H1 (cell line): Measurements from ENCODE around the gene RANBP9. TPM values are rescaled to one million over a fixed set of nuclear protein-coding genes. Genes with fewer than 3 reads are reported as not detected.

Source experiments
- CTCF ChIA-PET: fragments of 300-600 bp; sonication (Branson Sonifier 250); formaldehyde crosslinking; loops from one replicate; lab custom pipeline; 2021; ENCODE audit not compliant: partially characterized antibody; lab: Charles Lee
- POLR2A ChIA-PET: fragments of 300-600 bp; sonication (Branson Sonifier 250); formaldehyde crosslinking; loops from one replicate; lab custom pipeline; 2021; ENCODE audit warnings: inconsistent platforms; ENCODE audit not compliant: partially characterized antibody; lab: Charles Lee
- DNase-seq, 2 experiments: peaks; one replicate each; pipeline versions ENCODE4 v3.0.0 to v3.0.0-alpha.2; 2010 to 2022; ENCODE audit warnings: low spot score in 2 of 2, low read depth in 1 of 2, mixed read lengths in 1 of 2
- FAIRE-seq: peaks from 2 replicates; lab custom pipeline; 2011; peaks lifted over from hg19 to GRCh38; lab: Jason Lieb, UNC
- H2AFZ ChIP-seq: 2 replicates; pipeline ENCODE4 v1.8.1; 2012; ENCODE audit warnings: low read length, inconsistent platforms
- H2AK5ac ChIP-seq: 2 replicates; pipeline ENCODE4 v1.6.1; 2013; ENCODE audit warnings: low read depth, low read length
- H2BK120ac ChIP-seq: replicated peaks from 2 replicates; pipeline ENCODE3; 2013; ENCODE audit warnings: low read depth, low read length, inconsistent platforms
- H2BK12ac ChIP-seq: 2 replicates; pipeline ENCODE4 v1.6.1; 2013; ENCODE audit warnings: low read depth, low read length
- H2BK15ac ChIP-seq: 2 replicates; pipeline ENCODE4 v1.6.1; 2013; ENCODE audit warnings: low read length
- H2BK20ac ChIP-seq: 2 replicates; pipeline ENCODE4 v1.6.1; 2013; ENCODE audit warnings: low read length
- H2BK5ac ChIP-seq: 2 replicates; pipeline ENCODE4 v1.6.1; 2013; ENCODE audit warnings: low read depth, low read length
- H3K14ac ChIP-seq: 2 replicates; pipeline ENCODE4 v1.6.1; 2013; ENCODE audit warnings: inconsistent platforms; ENCODE audit not compliant: insufficient read length
- H3K18ac ChIP-seq: 2 replicates; pipeline ENCODE4 v1.6.1; 2013; ENCODE audit warnings: low read length; ENCODE audit errors: extremely low read depth
- H3K23ac ChIP-seq: 2 replicates; pipeline ENCODE4 v1.6.1; 2013; ENCODE audit warnings: inconsistent platforms; ENCODE audit not compliant: insufficient read length
- H3K23me2 ChIP-seq: 2 replicates; pipeline ENCODE4 v1.6.1; 2013; ENCODE audit warnings: low read depth, low read length
- H3K27ac ChIP-seq: 2 replicates; pipeline ENCODE4 v1.6.1; 2011; ENCODE audit warnings: low read depth, low read length, inconsistent platforms
- H3K27me3 ChIP-seq, 4 experiments: replicated peaks in 1 of 4; 1 replicate in 1 of 4; 2 replicates in 3 of 4; pipeline versions ENCODE4 v1.6.1 to v1.8.1; 2011 to 2013; ENCODE audit warnings: low read length in 3 of 4, mild to moderate bottlenecking in 3 of 4, inconsistent platforms in 2 of 4, mixed read lengths in 2 of 4, moderate library complexity in 1 of 4; ENCODE audit not compliant: control insufficient read depth in 3 of 4, insufficient read depth in 3 of 4; ENCODE audit errors: extremely low read depth in 1 of 4
- H3K36me3 ChIP-seq, 4 experiments: 2 replicates each; pipeline versions ENCODE4 v1.6.1 to v1.8.1; 2011 to 2013; ENCODE audit warnings: mild to moderate bottlenecking in 4 of 4, low read length in 3 of 4, moderate library complexity in 2 of 4, control low read depth in 1 of 4, inconsistent platforms in 1 of 4; ENCODE audit not compliant: insufficient read depth in 4 of 4, control insufficient read depth in 2 of 4
- H3K4ac ChIP-seq: replicated peaks from 2 replicates; pipeline ENCODE3; 2013; ENCODE audit warnings: low read length, low read depth, mixed read lengths, inconsistent platforms; ENCODE audit not compliant: insufficient read length
- H3K4me1 ChIP-seq, 4 experiments: replicated peaks in 1 of 4; 1 replicate in 1 of 4; 2 replicates in 3 of 4; pipeline versions ENCODE4 v1.6.1 to v1.8.1; 2011 to 2013; ENCODE audit warnings: low read length in 3 of 4, inconsistent platforms in 2 of 4, mixed read lengths in 1 of 4; ENCODE audit not compliant: insufficient read depth in 4 of 4, control insufficient read depth in 3 of 4
- H3K4me2 ChIP-seq, 2 experiments: 2 replicates each; pipeline versions ENCODE4 v1.6.1 to v1.8.1; 2011 to 2013; ENCODE audit warnings: low read depth in 2 of 2, low read length in 2 of 2, control low read depth in 1 of 2, inconsistent platforms in 1 of 2, mild to moderate bottlenecking in 1 of 2; ENCODE audit not compliant: insufficient read depth in 1 of 2
- H3K4me3 ChIP-seq, 4 experiments: fragments of 200-600, 300-600 bp in 1 of 4; sonication (generic), shearing (Covaris generic), sonication (Bioruptor Twin) in 1 of 4; 2 replicates each; pipeline versions ENCODE4 v1.5.1 to v1.8.1; 2011 to 2016; ENCODE audit warnings: low read length in 4 of 4, low read depth in 3 of 4, control low read depth in 2 of 4, inconsistent platforms in 2 of 4, mild to moderate bottlenecking in 2 of 4, mixed read lengths in 1 of 4, moderate library complexity in 1 of 4; ENCODE audit not compliant: insufficient read depth in 2 of 4; ENCODE audit errors: extremely low read depth in 1 of 4
- H3K56ac ChIP-seq: replicated peaks from 2 replicates; pipeline ENCODE3; 2013; ENCODE audit warnings: low read depth, mild to moderate bottlenecking, mixed read lengths, low read length, inconsistent platforms; ENCODE audit not compliant: insufficient read length
- H3K79me1 ChIP-seq: 2 replicates; pipeline ENCODE4 v1.6.1; 2013; ENCODE audit warnings: low read depth, low read length, control low read depth
- H3K79me2 ChIP-seq, 2 experiments: 2 replicates each; pipeline versions ENCODE4 v1.6.1 to v1.8.1; 2012 to 2013; ENCODE audit warnings: low read length in 2 of 2, mild to moderate bottlenecking in 2 of 2, inconsistent platforms in 1 of 2; ENCODE audit not compliant: insufficient read depth in 2 of 2, control insufficient read depth in 1 of 2
- H3K9ac ChIP-seq, 4 experiments: replicated peaks in 1 of 4; 1 replicate in 1 of 4; 2 replicates in 3 of 4; pipeline versions ENCODE4 v1.6.1 to v1.8.1; 2011 to 2013; ENCODE audit warnings: low read depth in 3 of 4, low read length in 3 of 4, control low read depth in 2 of 4, mild to moderate bottlenecking in 2 of 4, moderate library complexity in 2 of 4, inconsistent platforms in 1 of 4; ENCODE audit errors: extremely low read depth in 1 of 4
- H3K9me3 ChIP-seq, 2 experiments: 2 replicates each; pipeline versions ENCODE4 v1.6.1 to v1.8.1; 2012 to 2013; ENCODE audit warnings: mild to moderate bottlenecking in 2 of 2, moderate library complexity in 2 of 2, control low read depth in 1 of 2, inconsistent platforms in 1 of 2, low read depth in 1 of 2, low read length in 1 of 2, mixed read lengths in 1 of 2; ENCODE audit not compliant: insufficient read depth in 2 of 2
- H4K20me1 ChIP-seq, 2 experiments: replicated peaks in 1 of 2; 2 replicates each; pipeline versions ENCODE3 to v1.8.1; 2011 to 2013; ENCODE audit warnings: inconsistent platforms in 2 of 2, low read length in 2 of 2, mild to moderate bottlenecking in 1 of 2; ENCODE audit not compliant: insufficient read depth in 2 of 2, control insufficient read depth in 1 of 2
- H4K5ac ChIP-seq: 2 replicates; pipeline ENCODE4 v1.6.1; 2013; ENCODE audit warnings: low read length, low read depth, mixed read lengths, inconsistent platforms; ENCODE audit not compliant: insufficient read length
- H4K8ac ChIP-seq: 2 replicates; pipeline ENCODE4 v1.8.0; 2013; ENCODE audit warnings: mild to moderate bottlenecking, moderate library complexity, low read length, inconsistent platforms; ENCODE audit not compliant: insufficient read depth; ENCODE audit errors: extremely low read depth
- H4K91ac ChIP-seq: replicated peaks from 2 replicates; pipeline ENCODE3; 2013; ENCODE audit warnings: low read length, mixed read lengths, inconsistent platforms; ENCODE audit not compliant: insufficient read length
- ASH2L ChIP-seq: fragments of 200-600, 300-600 bp; sonication (generic); IDR thresholded peaks from one replicate; pipeline ENCODE4 v1.7.1; 2017; ENCODE audit warnings: low read length
- BACH1 ChIP-seq: IDR thresholded peaks from 2 replicates; pipeline ENCODE4 v1.6.1; 2012; ENCODE audit warnings: low read length, improper control_type of control experiment
- JUN ChIP-seq: IDR thresholded peaks from 2 replicates; pipeline ENCODE4 v1.6.1; 2011; ENCODE audit warnings: low read depth, mild to moderate bottlenecking, improper control_type of control experiment, low read length
- KDM5A ChIP-seq: fragments of 200-600 bp; IDR thresholded peaks from 2 replicates; pipeline ENCODE4 v1.7.1; 2012; ENCODE audit warnings: mild to moderate bottlenecking, low read length, inconsistent platforms, mixed read lengths
- MAFK ChIP-seq: IDR thresholded peaks from 2 replicates; pipeline ENCODE4 v1.6.1; 2012; ENCODE audit warnings: low read depth, mild to moderate bottlenecking, improper control_type of control experiment, low read length
- PHF8 ChIP-seq: fragments of 200-600 bp; sonication (generic); conservative IDR thresholded peaks from 2 replicates; pipeline ENCODE4 v1.7.1; 2012; ENCODE audit warnings: low read depth, mild to moderate bottlenecking, inconsistent platforms, low read length, moderate library complexity
- POLR2A ChIP-seq, 2 experiments: IDR thresholded peaks; 1 replicate in 1 of 2; 2 replicates in 1 of 2; pipeline ENCODE4 v1.6.1; 2011; ENCODE audit warnings: low read depth in 2 of 2, low read length in 2 of 2, mild to moderate bottlenecking in 2 of 2; ENCODE audit errors: control extremely low read depth in 1 of 2
- RBBP5 ChIP-seq: IDR thresholded peaks from 2 replicates; pipeline ENCODE4 v1.7.1; 2012; ENCODE audit warnings: low read depth, mild to moderate bottlenecking, inconsistent platforms, low read length, moderate library complexity, borderline replicate concordance
- SIN3A ChIP-seq, 2 experiments: IDR thresholded peaks in 1 of 2; conservative IDR thresholded peaks in 1 of 2; 2 replicates each; pipeline ENCODE4 v1.6.1; 2011 to 2012; ENCODE audit warnings: low read length in 2 of 2, improper control_type of control experiment in 1 of 2, low read depth in 1 of 2, mild to moderate bottlenecking in 1 of 2
- SP4 ChIP-seq: IDR thresholded peaks from 2 replicates; pipeline ENCODE4 v1.6.1; 2012; ENCODE audit warnings: low read length, inconsistent platforms
- SUZ12 ChIP-seq: fragments of 200-600 bp; sonication (generic); IDR thresholded peaks from 2 replicates; pipeline ENCODE4 v1.6.1; 2012; ENCODE audit warnings: mild to moderate bottlenecking, inconsistent platforms, low read length, moderate library complexity, mixed read lengths
- TAF7 ChIP-seq: optimal IDR thresholded peaks from 2 replicates; pipeline ENCODE3; 2011; ENCODE audit warnings: low read depth, mild to moderate bottlenecking, inconsistent platforms, low read length, moderate library complexity, borderline replicate concordance
- WGBS, 2 experiments: shearing (Covaris generic) in 1 of 2; methylation state at CpG; one replicate each; pipeline versions ENCODE4 v1.1.6 to v1.1.7; 2013 to 2015; ENCODE audit warnings: low lambda C conversion rate in 2 of 2, mixed read lengths in 2 of 2, inconsistent platforms in 1 of 2, low coverage in 1 of 2, missing lambda C conversion rate in 1 of 2; ENCODE audit not compliant: insufficient replicate concordance in 2 of 2, insufficient coverage in 1 of 2, insufficient read length in 1 of 2; ENCODE audit errors: extremely low coverage in 1 of 2, missing lambda C conversion rate in 1 of 2; 5-methylcytosine and 5-hydroxymethylcytosine counted together
- polyA plus RNA-seq, 7 experiments: library from polyadenylated mRNA; depleted of rRNA in 3 of 7; stranded (reverse) in 5 of 7; unstranded in 2 of 7; fragments of >200 nt in 5 of 7; fragments of 200-250 nt in 2 of 7; gene quantifications; 1 replicate in 5 of 7; 2 replicates in 1 of 7; 4 replicates in 1 of 7; pipeline versions ENCODE4 v1.2.1 to v1.2.3, GENCODE V29; 2011 to 2013; ENCODE audit warnings: missing spikeins in 2 of 7, mixed read lengths in 2 of 7
- total RNA-seq: library from RNA; stranded (reverse); fragmentation: NEBNext Ultra II Directional; extraction: Animal tissue kit (Norgen Biotek cat#: 25700); gene quantifications from 2 replicates; pipeline ENCODE4 v1.2.1, GENCODE V29; 2021

The RANBP9 gene
- total and polyA plus RNA-seq, 2 of the 8 experiments (the other 6 are each of a cell fraction or from before 2014, with no cell fraction given), result 13.0 to 36.7 TPM

DNA sequence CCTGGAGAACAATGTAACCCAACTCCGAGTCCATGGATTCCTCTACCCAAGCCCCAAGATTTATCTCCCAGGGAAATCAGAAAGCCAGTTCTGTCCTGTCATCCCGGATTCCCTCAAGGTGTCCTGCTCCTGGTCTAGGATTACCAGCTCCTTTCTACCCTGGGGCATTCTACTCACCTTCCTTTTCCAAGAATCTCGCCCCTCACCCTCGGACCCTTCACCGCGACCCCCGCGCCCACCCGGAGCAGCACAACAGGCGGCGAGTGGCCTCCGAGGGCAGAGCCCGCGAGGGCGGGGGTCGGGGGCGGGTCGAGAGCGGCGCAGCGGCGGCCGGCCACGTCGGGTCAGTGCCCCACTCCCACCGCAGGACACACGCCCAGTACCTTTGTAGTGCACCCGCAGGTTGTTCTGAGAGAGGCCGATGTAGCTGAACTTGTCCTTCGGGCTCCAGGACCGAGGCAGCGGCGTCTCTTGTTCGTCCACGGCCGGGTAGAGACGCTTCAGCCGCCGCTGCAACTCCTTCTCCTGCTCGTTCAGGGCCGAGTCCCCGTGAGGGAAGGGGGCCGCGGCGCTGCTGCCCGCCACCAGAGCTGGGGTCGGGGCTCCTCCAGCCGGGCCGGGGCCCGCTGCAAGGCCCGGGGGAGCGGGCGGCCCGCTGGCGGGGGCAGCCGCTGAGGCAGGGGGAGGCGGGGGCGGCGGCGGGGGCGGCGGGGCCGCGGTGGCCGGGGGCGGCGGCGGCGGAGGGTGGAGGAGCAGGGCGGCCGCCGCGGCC lies 897 bp downstream of the RANBP9 start:
- no peak overlapping the region for H2BK15ac ChIP-seq
- peaks cover 0 to 11% of the 10 kb centered on the region in 2 experiments for H4K20me1 ChIP-seq
- 0 out of 2 replicates have a peak, but pooled peaks cover 2% of the 10 kb centered on the region for H3K79me1 ChIP-seq
- H2BK120ac ChIP-seq, result no peak overlapping the region
- no peak overlapping the region for H3K14ac ChIP-seq
- no peak for FAIRE-seq
- H3K79me2 ChIP-seq, result peaks cover 9 to 48% of the 10 kb centered on the region in 2 experiments
- H3K56ac ChIP-seq, result no peak overlapping the region
- H2AFZ ChIP-seq, result no peak overlapping the region
- H3K27me3 ChIP-seq, result no peaks in the 10 kb centered on the region
- no peak overlapping the region for H3K23ac ChIP-seq
- no peak overlapping the region for H2BK5ac ChIP-seq
- H2BK12ac ChIP-seq, result no peak overlapping the region
- ChIA-PET POLR2A (interaction anchor here (0.9 to 1.5 kb wide), 7 partner anchors 12 to 105 kb away, joined by 3 to 10 read pairs (median 5); partner anchors contain the start of genes MCUR1 and NOL7), CTCF (interaction anchor here (1.2 to 1.4 kb wide), 2 partner anchors 10 to 84 kb away, joined by 4 to 5 read pairs; no protein-coding TSS in a partner anchor)
- 0 out of 2 replicates have a peak, but pooled peaks cover 8% of the 10 kb centered on the region for H3K23me2 ChIP-seq
- H4K5ac ChIP-seq, result no peak overlapping the region
- peaks cover 0 to 3% of the 10 kb centered on the region in 2 experiments; a peak in 1 of 4 replicates for H3K9me3 ChIP-seq
- 0 out of 2 replicates have a peak overlapping the region, but pooled peaks have one; percentile 62 for H4K8ac ChIP-seq
- H3K18ac ChIP-seq, result no peak overlapping the region
- H2BK20ac ChIP-seq, result no peak overlapping the region
- peak in 1 of 2 experiments; percentile 72 for DNase-seq
- peak overlapping the region; percentile 74 to 86 for H3K4me2 ChIP-seq
- no peak overlapping the region for H4K91ac ChIP-seq
- no peak overlapping the region for H2AK5ac ChIP-seq
- no peak overlapping the region for H3K4ac ChIP-seq
- WGBS, 2 experiments, result 1% methylated on average over 40 of the region's 73 CpGs; no CpG with 5 or more reads in 1 of the 2 experiments
- H3K36me3 ChIP-seq, result no peaks in the 10 kb centered on the region
- H3K9ac ChIP-seq, result peak overlapping the region; percentile 54 to 87 (median 72)
- H3K27ac ChIP-seq, result no peak overlapping the region; the same call in 1 of the 2 replicates
- no peaks in the 10 kb centered on the region for H3K4me1 ChIP-seq
- H3K4me3 ChIP-seq, result peak overlapping the region; percentile 74 to 96 (median 78)
- TF ChIP-seq TAF7 (no peak), BACH1 (0 out of 2 replicates have a peak, but pooled peaks have one; percentile 33), SP4 (0 out of 2 replicates have a peak, but pooled peaks have one; percentile 54), MAFK (no peak), PHF8 (no peak), JUN (no peak), POLR2A (IDR thresholded peaks at IDR 0.05; ENCODE audit: control extremely low read depth in 1 of 2, low read depth in 2 of 2, low read length in 2 of 2) (0 out of 3 replicates have a peak, but pooled peaks of 1 of the 2 experiments have one; percentile 28), SUZ12 (no peak), RBBP5 (0 out of 2 replicates have a peak, but pooled peaks have one; percentile 5), KDM5A (no peak), SIN3A (conservative IDR thresholded peaks at IDR 0.05 in 1 of 2, IDR thresholded peaks at IDR 0.05 in 1 of 2; ENCODE audit: low read depth in 1 of 2, low read length in 2 of 2) (peak; percentile 63 to 77; a peak in 2 of 4 replicates), ASH2L (peak; percentile 71)
